ENCODE measurements around the gene DENND4C.

DNA sequence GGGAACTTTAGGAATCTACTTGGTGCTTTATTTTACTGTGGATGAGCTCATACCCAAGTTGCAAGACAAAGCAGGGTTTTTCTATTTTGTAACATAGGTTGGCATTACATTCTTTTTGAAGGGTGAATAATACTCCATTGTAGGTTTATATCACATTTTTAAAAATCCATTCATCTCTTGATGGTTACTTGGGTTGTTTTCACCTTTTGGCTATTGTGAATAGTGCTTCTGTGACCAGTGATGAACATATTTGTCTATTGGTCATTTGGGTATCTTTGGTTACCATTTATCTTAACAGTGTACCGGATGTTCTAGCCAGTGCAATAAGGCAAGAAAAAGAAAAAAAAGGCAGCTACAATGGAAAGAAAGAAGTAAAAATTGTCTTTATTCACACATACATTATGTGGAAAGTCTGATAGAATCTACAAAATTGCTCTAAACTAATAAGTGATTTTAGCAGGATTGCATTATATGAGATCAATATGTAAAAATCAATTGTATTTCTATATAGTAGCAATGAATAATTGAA lies 40.0 kb downstream of the DENND4C start:
- TF ChIP-seq, protein P1, sequence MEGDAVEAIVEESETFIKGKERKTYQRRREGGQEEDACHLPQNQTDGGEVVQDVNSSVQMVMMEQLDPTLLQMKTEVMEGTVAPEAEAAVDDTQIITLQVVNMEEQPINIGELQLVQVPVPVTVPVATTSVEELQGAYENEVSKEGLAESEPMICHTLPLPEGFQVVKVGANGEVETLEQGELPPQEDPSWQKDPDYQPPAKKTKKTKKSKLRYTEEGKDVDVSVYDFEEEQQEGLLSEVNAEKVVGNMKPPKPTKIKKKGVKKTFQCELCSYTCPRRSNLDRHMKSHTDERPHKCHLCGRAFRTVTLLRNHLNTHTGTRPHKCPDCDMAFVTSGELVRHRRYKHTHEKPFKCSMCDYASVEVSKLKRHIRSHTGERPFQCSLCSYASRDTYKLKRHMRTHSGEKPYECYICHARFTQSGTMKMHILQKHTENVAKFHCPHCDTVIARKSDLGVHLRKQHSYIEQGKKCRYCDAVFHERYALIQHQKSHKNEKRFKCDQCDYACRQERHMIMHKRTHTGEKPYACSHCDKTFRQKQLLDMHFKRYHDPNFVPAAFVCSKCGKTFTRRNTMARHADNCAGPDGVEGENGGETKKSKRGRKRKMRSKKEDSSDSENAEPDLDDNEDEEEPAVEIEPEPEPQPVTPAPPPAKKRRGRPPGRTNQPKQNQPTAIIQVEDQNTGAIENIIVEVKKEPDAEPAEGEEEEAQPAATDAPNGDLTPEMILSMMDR (IDR thresholded peaks at IDR 0.05) = no peak
- TF ChIP-seq MAX (IDR thresholded peaks at IDR 0.05; ENCODE audit: low read depth) (no peak), USF2 (IDR thresholded peaks at IDR 0.05; ENCODE audit: borderline replicate concordance, low read depth, low read length) (no peak)

Data from SK-N-SH (cell line).